ENCODE results near the gene BCLAF1. TPM values are rescaled to one million over a fixed set of nuclear protein-coding genes. Genes with fewer than 3 reads are reported as not detected.

Gene BCLAF1
- total RNA-seq, 1 experiment from 2014 or later: 159 TPM

DNA sequence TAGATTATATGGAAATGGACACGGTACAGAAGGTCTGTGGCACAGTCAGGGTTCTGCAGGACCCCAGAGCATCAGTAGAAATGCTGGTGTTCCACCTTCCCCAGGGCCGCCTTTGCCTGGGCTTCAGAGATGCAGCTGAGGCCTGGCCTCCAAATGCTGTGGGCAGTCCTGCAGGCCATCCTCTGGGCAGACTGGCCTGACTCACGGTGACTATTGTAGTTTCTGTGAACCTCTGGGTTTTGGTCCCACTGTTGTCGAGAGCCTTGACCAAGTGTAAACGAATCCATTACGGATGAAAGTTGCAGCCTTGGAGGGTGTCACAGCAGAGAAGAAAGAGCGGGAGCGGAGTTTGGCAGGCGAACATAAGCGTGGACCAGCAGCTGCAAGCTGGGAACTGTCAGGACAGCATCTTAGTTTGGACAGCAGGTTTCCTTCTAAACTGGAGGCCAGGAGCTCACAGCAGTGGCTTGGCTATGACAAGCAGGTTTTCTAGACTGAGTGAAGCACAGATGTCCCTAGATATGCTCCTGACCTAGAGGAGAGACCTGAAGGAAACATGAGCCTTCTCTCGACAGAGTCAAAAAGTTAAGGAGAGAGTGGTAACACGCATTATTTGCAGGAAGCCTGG, 46.2 kb upstream of the BCLAF1 start:
- Histone ChIP-seq H3K79me2 (ENCODE audit: insufficient read depth, low read length) (no peaks in the 10 kb centered on the region), H3K4me3 (replicated peaks in 1 of 2; ENCODE audit: low read depth in 1 of 2, low read length in 2 of 2) (no peak overlapping the region), H3K4me1 (ENCODE audit: control insufficient read depth in 1 of 2, insufficient read depth in 2 of 2, low read length in 2 of 2) (no peaks in the 10 kb centered on the region), H4K20me1 (ENCODE audit: insufficient read depth) (no peaks in the 10 kb centered on the region), H3K27me3 (ENCODE audit: insufficient read depth, low read length) (no peaks in the 10 kb centered on the region), H3K27ac (ENCODE audit: low read depth, low read length) (no peak overlapping the region), H3K4me2 (ENCODE audit: low read length) (no peak overlapping the region), H2AFZ (ENCODE audit: low read depth, low read length, poor library complexity, severe bottlenecking) (no peak overlapping the region), H3K9ac (ENCODE audit: low read length) (no peak overlapping the region), H3K36me3 (ENCODE audit: control insufficient read depth in 1 of 2, insufficient read depth in 2 of 2, low read length in 2 of 2) (no peaks in the 10 kb centered on the region), H3K9me2 (ENCODE audit: insufficient read depth) (no peaks in the 10 kb centered on the region), H3K9me3 (ENCODE audit: control insufficient read depth in 1 of 2, insufficient read depth in 1 of 2, low read depth in 1 of 2, low read length in 2 of 2) (no peaks in the 10 kb centered on the region)
- ATAC-seq (no peak), DNase-seq (ENCODE audit: low read depth, low spot score) (no peak)
- POLR2A ChIA-PET: no interaction called here
- TF ChIP-seq RAD21 (IDR thresholded peaks at IDR 0.05; ENCODE audit: low read depth) (no peak), EZH2 (IDR thresholded peaks at IDR 0.05) (no peak), POLR2AphosphoS5 (IDR thresholded peaks at IDR 0.05; ENCODE audit: low read depth, low read length) (no peak), ZNF274 (IDR thresholded peaks at IDR 0.05; ENCODE audit: low read depth, low read length) (no peak), POLR2A (IDR thresholded peaks at IDR 0.05; ENCODE audit: borderline replicate concordance, extremely low read depth, insufficient read depth, insufficient read length) (no peak), FOSL1 (IDR thresholded peaks at IDR 0.05; ENCODE audit: low read depth) (no peak), EGR1 (IDR thresholded peaks at IDR 0.05; ENCODE audit: low read depth) (no peak), SIN3A (IDR thresholded peaks at IDR 0.05; ENCODE audit: low read depth) (no peak), SRF (IDR thresholded peaks at IDR 0.05; ENCODE audit: low read depth) (no peak), ELF1 (IDR thresholded peaks at IDR 0.05; ENCODE audit: borderline replicate concordance, low read depth) (no peak)
- TF ChIP-seq, protein P1, sequence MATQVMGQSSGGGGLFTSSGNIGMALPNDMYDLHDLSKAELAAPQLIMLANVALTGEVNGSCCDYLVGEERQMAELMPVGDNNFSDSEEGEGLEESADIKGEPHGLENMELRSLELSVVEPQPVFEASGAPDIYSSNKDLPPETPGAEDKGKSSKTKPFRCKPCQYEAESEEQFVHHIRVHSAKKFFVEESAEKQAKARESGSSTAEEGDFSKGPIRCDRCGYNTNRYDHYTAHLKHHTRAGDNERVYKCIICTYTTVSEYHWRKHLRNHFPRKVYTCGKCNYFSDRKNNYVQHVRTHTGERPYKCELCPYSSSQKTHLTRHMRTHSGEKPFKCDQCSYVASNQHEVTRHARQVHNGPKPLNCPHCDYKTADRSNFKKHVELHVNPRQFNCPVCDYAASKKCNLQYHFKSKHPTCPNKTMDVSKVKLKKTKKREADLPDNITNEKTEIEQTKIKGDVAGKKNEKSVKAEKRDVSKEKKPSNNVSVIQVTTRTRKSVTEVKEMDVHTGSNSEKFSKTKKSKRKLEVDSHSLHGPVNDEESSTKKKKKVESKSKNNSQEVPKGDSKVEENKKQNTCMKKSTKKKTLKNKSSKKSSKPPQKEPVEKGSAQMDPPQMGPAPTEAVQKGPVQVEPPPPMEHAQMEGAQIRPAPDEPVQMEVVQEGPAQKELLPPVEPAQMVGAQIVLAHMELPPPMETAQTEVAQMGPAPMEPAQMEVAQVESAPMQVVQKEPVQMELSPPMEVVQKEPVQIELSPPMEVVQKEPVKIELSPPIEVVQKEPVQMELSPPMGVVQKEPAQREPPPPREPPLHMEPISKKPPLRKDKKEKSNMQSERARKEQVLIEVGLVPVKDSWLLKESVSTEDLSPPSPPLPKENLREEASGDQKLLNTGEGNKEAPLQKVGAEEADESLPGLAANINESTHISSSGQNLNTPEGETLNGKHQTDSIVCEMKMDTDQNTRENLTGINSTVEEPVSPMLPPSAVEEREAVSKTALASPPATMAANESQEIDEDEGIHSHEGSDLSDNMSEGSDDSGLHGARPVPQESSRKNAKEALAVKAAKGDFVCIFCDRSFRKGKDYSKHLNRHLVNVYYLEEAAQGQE (IDR thresholded peaks at IDR 0.05; ENCODE audit: low read depth): no peak
- TF ChIP-seq, protein P2, sequence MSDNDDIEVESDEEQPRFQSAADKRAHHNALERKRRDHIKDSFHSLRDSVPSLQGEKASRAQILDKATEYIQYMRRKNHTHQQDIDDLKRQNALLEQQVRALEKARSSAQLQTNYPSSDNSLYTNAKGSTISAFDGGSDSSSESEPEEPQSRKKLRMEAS (IDR thresholded peaks at IDR 0.05): no peak
- BruUV-seq (replicated peaks): no TSS peak
- CTCF ChIA-PET: no interaction called here
- RAD21 ChIA-PET (ENCODE audit: low non-redundant PET in 1 of 2, low total read pairs in 2 of 2, uncharacterized antibody in 2 of 2, unreplicated experiment in 2 of 2): no interaction called here
- intact Hi-C loops (cut with micrococcal nuclease): no loop called here

Data from HCT116 (cell line).